GM12874 (cell line): ENCODE results near the gene DZIP3.

Source experiments
- TF ChIP-seq, protein P1 (sequence below): IDR thresholded peaks from 2 replicates; pipeline ENCODE4 v1.5.1; 2011; ENCODE audit warnings: low read depth, mild to moderate bottlenecking, control low read depth, low read length, moderate library complexity; ENCODE audit not compliant: insufficient read depth

DZIP3 gene

DNA sequence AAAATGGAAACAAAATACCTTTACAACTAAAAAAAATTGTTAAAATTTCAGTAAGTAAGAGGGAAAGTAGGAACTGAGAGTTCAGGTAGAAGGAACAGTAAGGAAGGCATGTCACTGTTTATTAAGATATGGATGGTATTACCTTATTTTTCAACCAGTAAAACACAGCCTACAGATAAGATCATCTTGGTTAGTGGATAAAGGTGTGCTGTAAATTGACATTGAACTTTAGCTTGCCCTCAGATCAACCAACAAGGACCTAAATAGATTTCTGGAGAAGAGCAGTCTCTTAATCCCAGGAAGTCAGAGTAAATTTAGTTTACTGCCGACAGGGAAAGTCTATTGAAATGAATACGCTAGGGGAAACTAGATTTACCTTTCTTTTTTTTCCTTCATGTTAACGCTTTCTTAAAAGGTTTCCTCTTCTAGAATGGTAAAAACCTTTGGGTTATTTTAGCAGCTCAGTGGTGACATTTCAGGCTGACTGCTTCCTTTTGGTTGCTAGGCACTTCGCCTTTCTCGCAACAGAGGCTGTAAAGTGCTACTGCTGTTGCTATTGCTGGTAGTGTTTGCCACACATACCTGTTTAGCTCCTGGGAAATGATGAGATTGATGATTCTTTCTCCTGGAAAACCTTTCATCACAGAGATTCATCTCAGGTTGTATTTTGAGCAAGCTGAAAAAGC is 12.9 kb downstream of the DZIP3 start:
- TF ChIP-seq, protein P1, sequence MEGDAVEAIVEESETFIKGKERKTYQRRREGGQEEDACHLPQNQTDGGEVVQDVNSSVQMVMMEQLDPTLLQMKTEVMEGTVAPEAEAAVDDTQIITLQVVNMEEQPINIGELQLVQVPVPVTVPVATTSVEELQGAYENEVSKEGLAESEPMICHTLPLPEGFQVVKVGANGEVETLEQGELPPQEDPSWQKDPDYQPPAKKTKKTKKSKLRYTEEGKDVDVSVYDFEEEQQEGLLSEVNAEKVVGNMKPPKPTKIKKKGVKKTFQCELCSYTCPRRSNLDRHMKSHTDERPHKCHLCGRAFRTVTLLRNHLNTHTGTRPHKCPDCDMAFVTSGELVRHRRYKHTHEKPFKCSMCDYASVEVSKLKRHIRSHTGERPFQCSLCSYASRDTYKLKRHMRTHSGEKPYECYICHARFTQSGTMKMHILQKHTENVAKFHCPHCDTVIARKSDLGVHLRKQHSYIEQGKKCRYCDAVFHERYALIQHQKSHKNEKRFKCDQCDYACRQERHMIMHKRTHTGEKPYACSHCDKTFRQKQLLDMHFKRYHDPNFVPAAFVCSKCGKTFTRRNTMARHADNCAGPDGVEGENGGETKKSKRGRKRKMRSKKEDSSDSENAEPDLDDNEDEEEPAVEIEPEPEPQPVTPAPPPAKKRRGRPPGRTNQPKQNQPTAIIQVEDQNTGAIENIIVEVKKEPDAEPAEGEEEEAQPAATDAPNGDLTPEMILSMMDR, result no peak

DNA sequence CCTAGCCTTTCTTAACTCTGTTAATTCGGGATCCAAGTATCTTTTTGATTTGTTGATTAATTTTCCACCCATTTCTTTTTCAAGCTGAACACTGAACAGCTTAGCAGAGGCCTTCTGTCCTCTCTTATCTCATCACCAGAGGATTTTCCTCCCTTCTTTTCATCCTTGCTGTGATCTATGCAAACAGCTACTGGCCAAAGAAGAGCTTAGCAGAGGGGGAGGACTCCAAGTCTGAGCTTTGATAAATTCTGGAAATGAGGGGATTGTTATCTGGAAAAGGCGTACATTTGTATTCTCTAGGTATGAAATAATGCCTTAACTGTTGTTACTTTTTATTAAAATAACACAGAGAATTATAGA is 13.4 kb downstream of the DZIP3 start:
- TF ChIP-seq, protein P1, result no peak

DNA sequence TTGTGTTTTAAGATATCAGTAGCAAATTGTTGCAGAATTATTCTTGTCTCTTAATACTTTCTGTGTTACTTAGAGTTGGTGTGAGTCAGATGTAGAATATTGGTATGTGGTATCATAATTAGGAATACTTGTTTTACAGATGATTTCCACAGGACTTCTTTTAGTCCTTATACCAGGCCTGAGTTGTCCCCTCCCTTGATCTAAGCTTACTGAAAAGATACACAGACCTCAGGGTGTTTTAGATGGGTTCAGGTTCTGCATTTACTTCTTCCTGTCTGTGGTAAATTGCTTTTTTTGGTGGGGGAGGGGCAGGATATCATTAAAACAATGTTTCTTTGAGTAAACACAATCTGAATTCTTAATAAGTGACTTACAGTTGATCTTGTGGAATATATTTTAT is 14.2 kb downstream of the DZIP3 start:
- TF ChIP-seq, protein P1, result no peak

DNA sequence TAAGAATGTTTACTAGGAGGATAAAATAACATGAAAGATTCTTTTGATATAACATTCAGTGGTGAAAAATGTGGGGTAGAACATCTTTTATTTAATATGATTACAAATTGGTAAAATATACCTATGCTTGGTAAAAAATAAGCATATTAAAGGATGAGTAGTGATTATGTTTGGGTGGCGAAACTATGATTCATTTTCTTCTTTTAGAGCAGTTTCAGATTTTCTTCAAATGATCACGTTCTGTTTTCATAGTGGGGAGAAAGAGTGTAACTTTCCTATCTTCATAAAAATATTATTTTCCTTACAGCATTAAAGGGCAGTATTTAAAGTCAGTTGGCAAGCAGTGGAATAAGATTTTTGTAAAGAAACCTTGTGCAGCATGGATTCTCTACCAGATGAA is 15.5 kb downstream of the DZIP3 start:
- TF ChIP-seq, protein P1, result no peak

DNA sequence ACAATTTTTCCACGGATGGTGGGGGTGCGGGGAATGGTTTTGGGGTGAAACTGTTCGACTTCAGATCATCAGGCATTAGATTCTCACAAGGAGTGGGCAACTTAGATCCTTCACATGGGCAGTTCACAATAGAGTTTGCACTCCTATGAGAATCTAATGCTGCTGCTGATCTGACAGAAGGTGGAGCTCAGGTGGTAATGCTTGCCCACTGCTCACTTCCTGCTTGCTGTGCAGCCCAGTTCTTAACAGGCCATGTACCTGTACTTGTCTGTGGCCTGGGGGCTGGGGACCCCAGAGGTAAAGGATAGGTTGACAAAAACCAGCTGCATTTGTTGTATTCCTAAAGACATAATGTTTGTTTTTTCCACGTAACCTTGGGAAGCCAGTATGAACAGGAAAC is 16.0 kb downstream of the DZIP3 start:
- TF ChIP-seq, protein P1, result no peak

DNA sequence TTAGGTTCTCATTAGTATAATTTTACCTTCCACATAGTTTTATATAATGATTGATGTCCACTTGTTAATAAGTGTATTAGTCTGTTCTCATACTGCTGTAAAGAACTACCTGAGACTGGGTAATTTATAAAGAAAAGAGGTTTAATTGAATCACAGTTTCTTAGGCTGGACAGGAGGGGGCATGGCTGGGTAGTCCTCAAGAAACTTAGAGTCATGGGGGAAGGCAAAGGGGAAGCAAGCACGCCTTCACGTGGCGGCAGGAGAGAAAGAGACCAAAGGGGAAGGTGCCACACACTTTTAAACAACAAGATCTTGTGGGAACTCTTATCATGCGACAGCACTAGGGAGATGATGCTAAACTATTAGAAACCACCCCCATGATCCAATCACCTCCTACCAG is 19.2 kb downstream of the DZIP3 start:
- TF ChIP-seq, protein P1, result no peak

DNA sequence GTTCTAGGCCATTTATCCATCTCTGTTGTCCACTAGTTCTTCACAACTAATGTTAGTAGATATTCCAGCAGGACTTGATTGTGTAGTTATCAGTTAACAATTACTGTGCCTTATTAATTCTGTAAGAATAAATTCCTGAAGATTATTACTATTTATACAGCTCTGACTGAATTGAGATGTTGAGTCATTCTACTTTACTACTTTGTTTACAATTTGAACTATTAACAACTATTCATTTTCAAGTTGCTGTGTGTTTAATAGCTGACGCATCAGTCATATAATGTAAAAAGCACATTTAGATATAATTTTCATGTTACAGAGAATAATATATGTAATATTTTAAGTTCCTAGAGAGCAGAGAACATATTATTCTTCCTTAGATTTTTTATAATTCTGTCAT is 21.1 kb downstream of the DZIP3 start:
- TF ChIP-seq, protein P1, result no peak

DNA sequence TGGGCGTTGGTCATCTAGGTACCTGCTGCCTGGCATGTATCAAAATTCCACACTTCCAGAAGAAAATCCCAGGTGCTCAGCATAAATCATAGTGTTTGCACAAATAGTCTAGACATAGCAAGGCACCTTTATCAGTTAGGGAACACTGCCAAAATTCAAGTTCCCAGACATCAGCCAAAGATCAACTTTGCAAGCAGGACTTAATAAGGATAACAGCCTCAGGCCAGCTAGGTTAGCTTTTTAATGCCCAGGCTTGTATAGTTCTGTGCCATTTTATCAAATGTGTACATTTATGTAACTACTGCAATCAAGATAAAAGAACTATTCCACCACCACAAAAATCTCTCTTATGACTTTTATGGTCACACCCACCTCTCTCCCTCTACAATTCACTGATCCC is 30.7 kb downstream of the DZIP3 start:
- TF ChIP-seq, protein P1, result no peak
